NCI-H2196 (cell line): Measurements from ENCODE around the gene PHF1.

Experiments used
- DNase-seq: peaks from one replicate; lab custom pipeline; 2025; ENCODE audit not compliant: unreplicated experiment; lab: John Stamatoyannopoulos, UW

The PHF1 gene

DNA sequence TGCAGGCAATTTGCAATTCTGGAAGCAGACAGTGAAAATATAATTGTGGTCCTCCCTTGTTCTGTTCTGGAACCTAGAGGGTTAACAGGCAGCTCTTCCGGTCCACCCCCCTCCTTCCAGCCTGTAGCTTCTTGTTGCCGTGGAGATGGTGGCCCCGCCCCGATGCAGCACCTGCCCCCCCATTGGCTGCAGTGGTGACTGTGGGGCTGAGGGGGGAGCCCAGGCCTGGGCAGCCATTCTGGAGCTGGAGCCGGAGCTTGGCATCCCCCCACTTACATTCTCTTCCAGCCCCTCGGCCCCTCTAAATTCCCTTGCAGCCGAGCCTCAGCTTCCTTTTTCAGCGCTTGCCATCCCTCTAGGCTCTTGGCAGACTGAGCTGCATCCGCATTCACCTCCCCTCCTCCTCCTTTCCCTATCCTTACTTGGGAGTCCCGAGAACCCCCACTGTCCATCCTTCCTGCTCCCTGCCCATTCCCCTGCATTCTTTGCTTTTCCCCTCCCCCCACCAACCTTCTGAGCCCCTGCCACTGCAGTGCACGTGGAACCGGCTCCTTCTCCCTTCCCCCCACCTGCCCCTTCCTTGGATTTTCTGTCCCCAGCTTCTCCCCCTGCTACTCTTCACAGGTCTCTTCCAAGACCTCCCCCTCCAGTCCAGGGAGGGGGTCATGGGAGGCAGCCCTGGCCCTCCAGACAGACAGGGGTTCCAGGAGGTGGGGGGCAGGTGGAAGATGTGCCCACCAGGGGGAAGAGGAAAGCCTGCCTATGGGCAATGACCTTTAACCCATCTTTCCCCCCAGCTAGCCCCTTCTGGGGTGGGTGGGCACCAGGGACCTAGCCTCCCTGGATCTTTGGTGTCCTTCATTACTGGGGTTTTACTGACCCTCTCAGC, 20.4 kb downstream of the PHF1 start:
- peak; percentile 73 for DNase-seq

- no peak for DNase-seq
Observed at GRCh38 chr6:33431880-33432541, 21.2 kb downstream of the PHF1 start.

- DNase-seq = no peak
Observed at GRCh38 chr6:33432546-33432945, 21.7 kb downstream of the PHF1 start.

DNA sequence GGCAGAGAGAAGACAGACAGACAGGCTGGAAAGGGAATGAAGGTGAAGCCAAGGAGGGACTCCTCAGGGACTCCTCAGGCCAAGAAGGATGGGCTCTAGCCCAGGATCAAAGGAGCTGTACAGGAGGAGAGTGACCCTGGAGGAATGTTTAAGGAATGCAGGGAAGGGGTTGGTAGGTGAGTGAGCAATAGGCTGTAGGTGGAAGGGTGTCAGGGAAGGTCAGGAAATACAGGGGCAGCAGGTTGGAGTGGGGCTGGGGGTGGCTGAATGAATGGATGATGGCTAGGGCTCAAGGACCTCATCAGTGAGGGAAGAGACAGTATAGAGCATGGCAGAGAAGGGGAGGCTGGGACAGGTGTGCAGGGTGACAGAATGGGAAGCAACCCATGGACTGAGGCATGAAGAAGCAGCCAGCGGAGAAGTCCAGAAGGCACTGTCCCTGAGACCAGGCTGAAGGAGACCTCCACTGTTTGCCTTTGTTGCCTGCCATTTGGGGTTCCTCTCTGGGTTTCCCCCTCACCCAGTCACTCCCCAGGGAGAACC, 22.3 kb downstream of the PHF1 start:
- no peak for DNase-seq

DNA sequence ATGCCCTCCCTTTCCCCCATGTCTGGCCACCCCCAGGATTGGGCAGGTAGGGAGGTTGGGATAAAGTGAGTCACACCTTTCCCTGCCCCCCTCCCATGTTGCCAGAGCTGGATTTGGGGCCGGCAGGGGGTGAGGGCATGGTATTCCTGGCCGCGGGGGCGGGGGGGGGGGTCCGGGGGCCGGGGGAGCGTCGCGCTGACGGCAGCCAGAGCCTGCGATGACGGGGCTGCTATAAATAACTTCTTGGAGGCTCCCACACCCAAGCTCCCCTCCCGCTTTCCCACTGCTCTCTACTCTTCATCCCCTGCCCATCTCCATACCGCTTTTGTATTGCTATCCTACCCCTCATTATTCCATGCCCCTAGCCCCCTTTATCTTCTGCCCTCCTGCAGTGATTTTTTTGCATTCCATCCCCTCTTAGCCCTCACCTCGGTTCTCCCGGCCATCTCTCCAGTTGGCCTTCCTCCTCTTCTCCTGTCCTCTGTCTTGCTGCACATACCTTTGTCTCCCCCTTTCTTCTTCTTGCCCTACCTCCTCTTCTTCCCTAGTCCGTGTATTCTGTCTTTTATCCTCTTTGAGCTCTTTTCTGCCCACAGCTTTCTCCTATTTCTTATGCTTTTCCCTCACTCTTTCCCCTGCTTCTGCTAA, 22.9 kb downstream of the PHF1 start:
- DNase-seq = no peak

DNA sequence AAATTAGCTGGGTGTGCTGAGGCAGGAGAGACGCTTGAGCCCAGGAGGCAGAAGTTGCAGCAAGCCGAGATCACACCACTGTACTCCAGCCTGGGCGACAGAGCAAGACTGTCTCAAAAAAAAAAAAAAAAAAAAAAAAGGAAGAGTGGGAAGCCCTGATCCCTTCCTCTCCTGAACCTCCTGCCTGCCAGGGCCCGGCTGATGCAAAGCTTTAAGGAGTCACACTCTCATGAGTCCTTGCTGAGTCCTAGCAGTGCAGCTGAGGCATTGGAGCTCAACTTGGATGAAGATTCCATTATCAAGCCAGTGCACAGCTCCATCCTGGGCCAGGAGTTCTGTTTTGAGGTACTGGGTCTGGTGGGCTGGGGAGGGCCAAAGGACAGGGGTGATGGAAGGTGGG, 24.1 kb downstream of the PHF1 start:
- no peak for DNase-seq

- DNase-seq = no peak
Observed at GRCh38 chr6:33437666-33438065, 26.9 kb downstream of the PHF1 start.

DNA sequence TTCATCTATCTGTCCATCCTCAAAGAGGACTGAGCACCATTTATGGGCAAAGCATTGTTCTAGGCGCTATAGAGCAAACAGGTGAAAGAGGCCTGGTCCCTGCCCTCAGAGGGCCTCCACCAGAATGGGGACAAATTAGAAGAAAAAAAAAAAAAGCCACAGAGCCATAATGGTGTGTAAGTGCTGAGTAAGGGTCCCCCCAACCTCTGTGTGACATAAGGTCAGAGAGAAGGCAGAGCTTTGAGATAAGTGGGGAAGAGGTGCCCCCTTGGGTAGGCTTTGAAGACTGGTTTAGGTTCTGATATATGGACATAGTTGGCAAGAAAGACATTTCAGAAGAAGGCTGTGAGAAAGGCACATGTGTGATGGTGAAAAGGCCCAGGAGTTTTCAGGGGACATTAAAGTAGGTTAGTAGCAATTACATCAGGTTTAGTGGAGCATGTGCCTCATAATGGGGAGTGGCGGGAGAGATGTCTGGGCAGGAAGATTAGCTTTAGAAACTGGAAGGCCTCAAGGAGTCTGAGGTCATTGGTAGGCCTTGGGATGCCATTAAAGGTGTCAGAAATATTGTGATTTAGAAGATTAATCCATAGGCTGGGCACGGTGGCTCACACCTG, 28.3 kb downstream of the PHF1 start:
- no peak for DNase-seq

DNA sequence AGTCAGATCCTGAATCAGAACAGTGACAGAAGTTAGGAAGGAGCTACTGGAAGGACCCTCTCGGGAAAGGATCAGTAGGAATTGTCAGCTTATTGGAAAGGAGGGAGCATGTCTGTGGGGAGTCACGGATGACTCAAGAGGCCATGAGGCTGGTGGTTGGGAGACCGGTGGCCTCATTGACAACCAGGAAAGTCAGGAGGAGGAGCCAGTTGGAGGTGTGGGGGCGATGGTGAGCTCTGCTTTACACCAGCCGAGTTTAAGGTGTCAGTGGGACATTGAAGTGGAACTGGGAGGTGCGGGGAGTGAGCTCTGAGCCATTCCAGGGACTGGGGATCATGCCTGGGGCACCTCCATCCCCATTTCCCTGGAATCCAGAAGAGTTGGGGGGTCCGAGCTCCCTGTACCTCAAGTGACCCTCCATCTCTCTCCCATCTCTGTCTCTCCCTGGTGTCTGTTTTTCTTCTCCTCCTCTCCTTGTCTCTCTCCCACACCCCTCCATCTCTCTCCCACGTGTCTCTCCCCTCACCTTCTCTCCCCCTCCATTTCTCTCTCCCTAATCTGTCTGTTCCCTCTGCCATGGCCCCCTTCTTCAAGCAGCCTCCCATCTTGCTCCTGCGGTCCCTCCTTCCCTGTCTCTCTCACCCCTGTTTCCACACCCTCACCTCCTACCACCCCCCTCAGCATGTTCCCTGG, 29.3 kb downstream of the PHF1 start:
- DNase-seq = no peak

DNA sequence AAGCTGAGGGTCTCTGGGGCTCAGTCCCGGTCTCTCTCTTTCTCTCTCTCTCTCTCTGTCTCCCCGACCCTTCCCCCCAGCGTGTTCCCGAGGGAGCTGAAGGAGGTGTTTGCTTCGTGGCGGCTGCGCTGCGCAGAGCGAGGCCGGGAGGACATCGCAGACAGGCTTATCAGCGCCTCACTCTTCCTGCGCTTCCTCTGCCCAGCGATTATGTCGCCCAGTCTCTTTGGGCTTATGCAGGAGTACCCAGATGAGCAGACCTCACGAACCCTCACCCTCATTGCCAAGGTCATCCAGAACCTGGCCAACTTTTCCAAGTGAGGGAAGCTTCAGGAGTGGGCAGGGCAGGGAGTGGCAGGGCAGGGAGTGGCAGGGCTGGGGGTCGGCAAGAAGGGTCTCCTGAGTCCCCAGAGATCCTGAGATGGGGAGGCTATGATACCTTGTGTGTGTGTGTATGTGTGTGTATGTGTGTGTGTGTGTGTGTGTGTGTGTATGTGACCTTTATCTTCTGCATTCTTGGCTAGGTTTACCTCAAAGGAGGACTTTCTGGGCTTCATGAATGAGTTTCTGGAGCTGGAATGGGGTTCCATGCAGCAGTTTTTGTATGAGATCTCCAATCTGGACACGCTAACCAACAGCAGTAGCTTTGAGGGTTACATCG, 30.0 kb downstream of the PHF1 start:
- DNase-seq = no peak

DNA sequence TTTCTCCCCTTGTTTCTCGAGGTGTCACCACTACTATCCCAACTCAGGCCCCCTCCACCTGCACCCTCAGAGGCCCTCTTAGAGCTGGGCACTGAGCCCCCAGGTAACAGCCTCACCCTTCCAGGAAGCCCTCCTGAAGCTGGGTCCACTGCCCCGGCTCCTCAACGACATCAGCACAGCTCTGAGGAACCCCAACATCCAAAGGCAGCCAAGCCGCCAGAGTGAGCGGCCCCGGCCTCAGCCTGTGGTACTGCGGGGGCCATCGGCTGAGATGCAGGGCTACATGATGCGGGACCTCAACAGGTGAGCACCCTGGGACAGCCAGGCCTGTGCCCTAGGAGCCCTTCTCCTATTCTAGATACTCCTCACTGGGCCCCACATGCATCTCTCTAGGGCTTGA, 30.6 kb downstream of the PHF1 start:
- no peak for DNase-seq

DNA sequence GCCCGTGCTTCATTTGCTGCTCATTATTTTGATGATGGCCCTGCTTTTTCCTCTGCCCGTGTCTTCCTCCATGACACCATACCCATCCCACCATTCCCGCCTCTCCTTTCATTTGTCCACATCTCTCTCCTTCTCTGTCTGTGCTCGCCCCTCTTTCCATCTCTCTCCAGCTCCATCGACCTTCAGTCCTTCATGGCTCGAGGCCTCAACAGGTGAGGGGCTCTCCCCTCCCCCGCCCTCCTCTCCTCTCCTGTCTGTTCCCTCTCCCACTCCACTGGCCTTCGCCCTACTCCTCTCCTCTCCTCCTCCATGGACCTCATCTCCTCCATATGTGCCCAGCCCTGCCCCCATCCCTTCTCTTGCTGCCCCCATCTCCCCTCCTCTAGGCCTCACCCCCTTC, 31.5 kb downstream of the PHF1 start:
- no peak for DNase-seq

- DNase-seq = no peak
Observed at GRCh38 chr6:33443025-33443424, 32.2 kb downstream of the PHF1 start.

- DNase-seq = no peak
Observed at GRCh38 chr6:33443619-33444504, 33.0 kb downstream of the PHF1 start.

- no peak for DNase-seq
Observed at GRCh38 chr6:33445119-33445603, 34.3 kb downstream of the PHF1 start.

DNA sequence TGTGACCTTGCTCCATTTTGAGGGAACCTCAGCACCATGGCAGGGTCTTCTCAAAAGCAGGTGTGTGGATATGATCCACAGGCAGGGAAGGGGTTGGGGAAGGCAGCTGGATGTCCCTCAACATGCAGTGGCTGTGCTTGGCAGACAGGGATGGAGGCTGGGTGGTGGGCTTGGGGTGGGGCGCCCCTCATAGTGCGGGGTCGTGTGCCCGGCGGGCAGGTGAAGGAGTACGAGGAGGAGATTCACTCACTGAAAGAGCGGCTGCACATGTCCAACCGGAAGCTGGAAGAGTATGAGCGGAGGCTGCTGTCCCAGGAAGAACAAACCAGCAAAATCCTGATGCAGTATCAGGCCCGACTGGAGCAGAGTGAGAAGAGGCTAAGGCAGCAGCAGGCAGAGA, 35.5 kb downstream of the PHF1 start:
- DNase-seq = no peak

DNA sequence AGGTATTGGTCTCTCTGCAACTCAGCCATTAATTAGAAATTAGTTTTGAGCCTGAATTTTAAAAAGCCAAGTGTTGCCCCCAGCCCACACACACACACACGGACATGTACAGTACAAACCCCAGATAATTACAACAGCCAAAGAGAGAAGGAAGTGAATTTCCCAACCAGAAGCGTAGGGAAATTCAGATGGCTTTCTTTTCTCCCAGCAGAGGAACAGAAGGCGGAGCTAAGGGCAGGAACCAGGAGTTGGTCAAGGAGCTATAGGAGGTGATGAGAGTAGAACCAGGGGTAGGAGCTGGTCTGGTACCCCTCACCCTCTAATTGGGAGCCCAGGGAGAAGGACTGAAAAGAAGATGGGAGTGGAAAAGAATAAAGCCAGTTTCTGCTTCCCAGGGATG, 39.6 kb downstream of the PHF1 start:
- DNase-seq = no peak

GRCh38 chr6:33451606-33452005, 40.8 kb downstream of the PHF1 start:
- DNase-seq = no peak

- no peak for DNase-seq
Observed at GRCh38 chr6:33452496-33452895, 41.7 kb downstream of the PHF1 start.
